Mammary epithelial cell (primary cell): ENCODE measurements around the gene PPT1.

ENCODE experiments used
- EZH2 ChIP-seq: IDR thresholded peaks from 2 replicates; pipeline ENCODE4 v1.6.1; 2012; ENCODE audit warnings: low read length, inconsistent platforms, borderline replicate concordance
- TF ChIP-seq, protein P1 (sequence below), 2 donors: IDR thresholded peaks in 1 of 2; conservative IDR thresholded peaks in 1 of 2; 2 replicates each; pipeline ENCODE4 v1.5.1; 2011 to 2012; ENCODE audit warnings: inconsistent platforms in 2 of 2, low read length in 2 of 2, mild to moderate bottlenecking in 2 of 2, control low read depth in 1 of 2, low read depth in 1 of 2; ENCODE audit not compliant: insufficient read depth in 1 of 2; ENCODE audit errors: extremely low read depth in 1 of 2

DNA sequence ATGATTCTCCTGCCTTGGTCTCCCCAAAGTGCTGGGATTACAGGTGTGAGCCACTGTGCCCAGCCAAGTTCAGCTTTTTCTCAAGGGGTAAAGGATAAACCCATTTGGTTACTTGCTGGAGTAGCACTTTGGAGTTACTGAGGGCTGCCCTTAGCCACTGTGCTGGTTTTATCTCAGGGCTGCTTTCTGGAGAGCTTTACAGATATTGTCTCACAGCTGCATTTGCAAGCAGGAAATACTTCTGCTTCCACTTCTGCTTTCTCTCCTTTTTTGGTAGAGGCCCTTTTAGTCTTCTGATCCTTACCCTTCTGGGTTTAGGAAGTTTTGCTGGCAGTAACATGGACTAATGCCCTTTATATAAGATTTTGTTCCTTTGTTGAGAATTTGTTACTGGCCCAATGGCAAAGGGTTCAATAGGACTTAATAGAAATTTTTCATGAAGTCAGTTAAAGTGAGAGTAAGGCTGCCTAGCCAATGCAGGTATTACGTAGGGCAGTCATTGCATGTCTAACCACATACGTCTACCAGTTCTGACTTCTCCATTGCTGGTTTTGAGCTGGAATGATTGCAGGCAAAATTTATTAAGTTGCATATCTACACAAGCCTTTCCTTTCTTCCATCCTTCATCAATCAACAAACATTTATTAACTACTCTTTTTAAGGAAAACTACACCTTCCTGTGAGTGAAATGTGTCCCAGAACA is 32.1 kb downstream of the PPT1 start:
- TF ChIP-seq, protein P1, sequence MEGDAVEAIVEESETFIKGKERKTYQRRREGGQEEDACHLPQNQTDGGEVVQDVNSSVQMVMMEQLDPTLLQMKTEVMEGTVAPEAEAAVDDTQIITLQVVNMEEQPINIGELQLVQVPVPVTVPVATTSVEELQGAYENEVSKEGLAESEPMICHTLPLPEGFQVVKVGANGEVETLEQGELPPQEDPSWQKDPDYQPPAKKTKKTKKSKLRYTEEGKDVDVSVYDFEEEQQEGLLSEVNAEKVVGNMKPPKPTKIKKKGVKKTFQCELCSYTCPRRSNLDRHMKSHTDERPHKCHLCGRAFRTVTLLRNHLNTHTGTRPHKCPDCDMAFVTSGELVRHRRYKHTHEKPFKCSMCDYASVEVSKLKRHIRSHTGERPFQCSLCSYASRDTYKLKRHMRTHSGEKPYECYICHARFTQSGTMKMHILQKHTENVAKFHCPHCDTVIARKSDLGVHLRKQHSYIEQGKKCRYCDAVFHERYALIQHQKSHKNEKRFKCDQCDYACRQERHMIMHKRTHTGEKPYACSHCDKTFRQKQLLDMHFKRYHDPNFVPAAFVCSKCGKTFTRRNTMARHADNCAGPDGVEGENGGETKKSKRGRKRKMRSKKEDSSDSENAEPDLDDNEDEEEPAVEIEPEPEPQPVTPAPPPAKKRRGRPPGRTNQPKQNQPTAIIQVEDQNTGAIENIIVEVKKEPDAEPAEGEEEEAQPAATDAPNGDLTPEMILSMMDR (conservative IDR thresholded peaks at IDR 0.05 in 1 of 2, IDR thresholded peaks at IDR 0.05 in 1 of 2; ENCODE audit: extremely low read depth in 1 of 2, insufficient read depth in 1 of 2, low read depth in 1 of 2, low read length in 2 of 2) = no peak
- TF ChIP-seq EZH2 = no peak
